NK-92 (cell line): Measurements from ENCODE around the gene COL21A1.
"Not testable (repeated sequence)": the region's sequence is repeated elsewhere in the genome, so short reads cannot be mapped to it uniquely, and the experiment has no call there.

Experiments used
- DNase-seq: peaks from one replicate; lab custom pipeline; 2025; ENCODE audit not compliant: unreplicated experiment; lab: John Stamatoyannopoulos, UW

COL21A1 gene

GRCh38 chr6:56021943-56022342, 225.4 kb downstream of the COL21A1 start:
- DNase-seq = no peak

DNA sequence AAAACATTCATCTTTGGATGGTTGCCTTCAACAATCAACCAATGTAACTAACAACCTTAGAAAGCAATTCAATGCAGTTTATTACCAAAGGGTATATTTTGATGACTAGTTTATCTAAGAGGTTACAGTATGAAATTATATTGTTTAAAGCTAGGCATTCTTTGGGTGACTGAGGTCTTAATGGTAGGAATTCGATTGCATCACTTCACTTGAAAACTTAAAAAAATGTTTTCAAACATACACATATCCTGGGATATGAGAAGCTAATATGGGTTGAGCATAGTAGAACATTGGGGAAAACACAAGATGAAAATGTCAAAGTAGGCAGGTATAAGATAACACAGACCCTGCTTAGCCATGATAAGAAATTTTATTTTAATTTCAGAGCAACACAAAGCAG, 227.4 kb downstream of the COL21A1 start:
- no peak for DNase-seq

DNA sequence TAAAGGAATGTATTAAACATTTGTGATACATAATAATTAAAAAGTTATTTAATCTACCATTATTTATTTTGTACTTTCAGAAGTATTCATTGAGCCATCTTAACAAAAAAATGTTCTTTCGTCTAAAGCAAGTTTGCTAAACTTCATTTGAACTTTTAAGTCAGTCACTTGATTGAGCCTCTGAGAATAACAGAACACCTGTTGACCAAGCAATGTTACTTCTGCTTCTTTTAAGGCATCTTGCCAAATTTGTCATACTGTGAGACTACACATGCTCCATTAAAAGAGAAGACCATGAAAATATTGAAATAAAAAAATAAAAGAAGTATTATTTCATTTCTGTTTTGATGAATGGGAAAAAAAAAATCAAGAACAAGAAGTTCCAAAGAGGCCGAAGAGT, 230.2 kb downstream of the COL21A1 start:
- DNase-seq = no peak

- not testable (repeated sequence) for DNase-seq
Observed at GRCh38 chr6:56014039-56014438, 233.3 kb downstream of the COL21A1 start.

DNA sequence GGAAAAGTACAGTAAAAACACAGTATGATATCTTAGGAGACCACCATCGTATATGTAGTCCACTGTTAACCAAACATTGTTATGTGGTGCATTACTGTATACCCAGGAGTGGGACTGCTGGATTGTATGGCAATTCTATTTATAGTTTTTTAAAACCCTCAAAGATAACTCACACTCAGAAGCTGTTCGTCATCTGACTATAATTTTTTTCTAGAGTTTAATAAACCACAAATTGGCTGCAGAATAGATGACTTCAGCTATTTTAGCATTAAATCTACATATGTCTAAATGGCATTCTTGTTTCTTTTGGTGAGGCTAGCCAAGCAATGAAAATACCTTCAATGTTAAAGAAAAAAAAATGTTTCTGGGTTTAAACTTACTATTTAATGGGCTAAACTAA, 237.7 kb downstream of the COL21A1 start:
- no peak for DNase-seq
